Stimulated activated CD8-positive, alpha-beta memory T cell treated with anti-CD3 and anti-CD28 coated beads, Interleukin-4, amount 100 ng/mL, for 1 hour (primary cell): ENCODE results near the gene TMEM59L.

ENCODE experiments used
- DNase-seq, 2 donors: peaks; one replicate each; pipeline ENCODE4 v3.0.0-alpha.2; 2020; ENCODE audit warnings: low read depth in 2 of 2, low spot score in 1 of 2

TMEM59L gene

GRCh38 chr19:18636969-18637629 is 24.4 kb downstream of the TMEM59L start, which contains the start of gene KLHL26:
Gene KLHL26 (plus strand): TSS chr19:18637028. CDS start chr19:18637055, 27 bp downstream.
- no peak for DNase-seq

- DNase-seq, result no peak
Observed at GRCh38 chr19:18637673-18638630, 25.3 kb downstream of the TMEM59L start.

GRCh38 chr19:18639706-18640243 is 27.1 kb downstream of the TMEM59L start:
- DNase-seq, result no peak

- DNase-seq, result no peak
Observed at GRCh38 chr19:18644196-18645034, 31.7 kb downstream of the TMEM59L start.

GRCh38 chr19:18645035-18645511 is 32.4 kb downstream of the TMEM59L start:
- no peak for DNase-seq

GRCh38 chr19:18646535-18647370 is 34.1 kb downstream of the TMEM59L start:
- DNase-seq, result no peak

GRCh38 chr19:18647371-18647767 is 34.7 kb downstream of the TMEM59L start:
- no peak for DNase-seq

- no peak for DNase-seq
Observed at GRCh38 chr19:18647807-18648206, 35.1 kb downstream of the TMEM59L start.

- DNase-seq, result no peak
Observed at GRCh38 chr19:18648973-18649315, 36.3 kb downstream of the TMEM59L start.

GRCh38 chr19:18649371-18650020 is 36.8 kb downstream of the TMEM59L start:
- DNase-seq, result no peak

GRCh38 chr19:18650021-18650390 is 37.3 kb downstream of the TMEM59L start:
- DNase-seq, result no peak

GRCh38 chr19:18650468-18651041 is 37.9 kb downstream of the TMEM59L start:
- DNase-seq, result no peak

GRCh38 chr19:18651300-18651699 is 38.6 kb downstream of the TMEM59L start:
- DNase-seq, result no peak

GRCh38 chr19:18651733-18652132 is 39.1 kb downstream of the TMEM59L start:
- no peak for DNase-seq

GRCh38 chr19:18653853-18654252 is 41.2 kb downstream of the TMEM59L start:
- no peak for DNase-seq

- no peak for DNase-seq
Observed at GRCh38 chr19:18654469-18654868, 41.8 kb downstream of the TMEM59L start.

- DNase-seq, result no peak
Observed at GRCh38 chr19:18655173-18655844, 42.6 kb downstream of the TMEM59L start.

- DNase-seq, result no peak
Observed at GRCh38 chr19:18656337-18657086, 43.8 kb downstream of the TMEM59L start.
